ENCODE measurements around the gene BICD2. TPM values are rescaled to one million over a fixed set of nuclear protein-coding genes. Genes with fewer than 3 reads are reported as not detected.

The BICD2 gene
- total and polyA plus RNA-seq, 10 donors, result 9.4 to 55.7 (median 35.9) TPM

GRCh38 chr9:92747459-92748232 lies 17.0 kb downstream of the BICD2 start:
- H3K36me3 ChIP-seq, result no peaks in the 10 kb centered on the region
- WGBS, 5 donors, result 43 to 69% (median 55%) methylated on average over 7 to 9 of the region's 9 CpGs
- no peaks in the 10 kb centered on the region for H3K27me3 ChIP-seq (replicated peaks in 1 of 7)
- H3K9me3 ChIP-seq, result no peaks in the 10 kb centered on the region
- no peak for TF ChIP-seq POLR2A (IDR thresholded peaks at IDR 0.05)
- no peak for TF ChIP-seq CTCF (IDR thresholded peaks at IDR 0.05 in 8 of 11, conservative IDR thresholded peaks at IDR 0.05 in 3 of 11)
- TF ChIP-seq POLR2AphosphoS5 (IDR thresholded peaks at IDR 0.05), result peak in 1 of 3 donors; percentile 22
- intact Hi-C loops (cut with DNase I; ENCODE audit: low total_unique reads), result no loop called here
- DNase-seq, result peak; percentile 62
- peaks cover 18 to 99% (median 88%) of the 10 kb centered on the region in 6 donors for H3K4me1 ChIP-seq
- H3K27ac ChIP-seq, result peak overlapping the region in 6 of 8 donors; percentile 13 to 72 (median 46)
- no peak overlapping the region for H3K4me3 ChIP-seq

- TF ChIP-seq POLR2A (IDR thresholded peaks at IDR 0.05) (no peak), CTCF (IDR thresholded peaks at IDR 0.05 in 8 of 11, conservative IDR thresholded peaks at IDR 0.05 in 3 of 11) (no peak), POLR2AphosphoS5 (IDR thresholded peaks at IDR 0.05) (peak in 2 of 3 donors; percentile 5 to 9)
- Histone ChIP-seq H3K27me3 (replicated peaks in 1 of 7) (no peaks in the 10 kb centered on the region), H3K27ac (peak overlapping the region in 7 of 8 donors; percentile 13 to 72 (median 44)), H3K4me1 (peaks cover 14 to 99% (median 87%) of the 10 kb centered on the region in 6 donors), H3K4me3 (no peak overlapping the region), H3K9me3 (no peaks in the 10 kb centered on the region), H3K36me3 (no peaks in the 10 kb centered on the region)
- DNase-seq, result peak; percentile 51
- WGBS, 5 donors, result 69 to 81% (median 79%) methylated on average over 12 to 14 of the region's 14 CpGs
- intact Hi-C loops (cut with DNase I; ENCODE audit: low total_unique reads), result no loop called here
These were observed 17.8 kb downstream of the BICD2 start for GRCh38 chr9:92746567-92747458.

- DNase-seq, result peak; percentile 51
- Histone ChIP-seq H3K27ac (peak overlapping the region in 3 of 8 donors; percentile 38 to 57 (median 49)), H3K36me3 (no peaks in the 10 kb centered on the region), H3K4me1 (peaks cover 15 to 99% (median 92%) of the 10 kb centered on the region in 6 donors), H3K9me3 (no peaks in the 10 kb centered on the region), H3K4me3 (no peak overlapping the region), H3K27me3 (replicated peaks in 1 of 7) (no peaks in the 10 kb centered on the region)
- no peak for TF ChIP-seq CTCF (IDR thresholded peaks at IDR 0.05 in 8 of 11, conservative IDR thresholded peaks at IDR 0.05 in 3 of 11)
- TF ChIP-seq POLR2AphosphoS5 (IDR thresholded peaks at IDR 0.05), result no peak
- TF ChIP-seq POLR2A (IDR thresholded peaks at IDR 0.05), result no peak
- intact Hi-C loops (cut with DNase I; ENCODE audit: low total_unique reads), result no loop called here
- 83 to 98% (median 94%) methylated on average over 6 of the region's 6 CpGs for WGBS, 5 donors
These were observed 18.8 kb downstream of the BICD2 start for GRCh38 chr9:92745881-92746280.
